HEK293 (cell line): Measurements from ENCODE around the gene TNS1.

Source experiments
- CTCF ChIA-PET: fragments of 350-600 bp; formaldehyde crosslinking; extraction: SDS; loops from one replicate; lab custom pipeline; 2021; ENCODE audit warnings: antibody characterized with exemption; lab: Yijun Ruan, JAX
- POLR2A ChIA-PET: fragments of 300-600 bp; formaldehyde crosslinking; extraction: SDS; loops from one replicate; lab custom pipeline; 2020; ENCODE audit warnings: antibody characterized with exemption, inconsistent platforms; lab: Yijun Ruan, JAX
- H3K27ac ChIP-seq: fragments of 200-500 bp; sonication (Bioruptor generic); 2 replicates; pipeline ENCODE4 v1.5.1; 2014; ENCODE audit warnings: low read depth, low read length, control low read depth, inconsistent platforms; ENCODE audit errors: extremely low read depth
- H3K36me3 ChIP-seq, 2 experiments: fragments of 200-500 bp in 1 of 2; sonication (Bioruptor generic) in 1 of 2; 1 replicate in 1 of 2; 2 replicates in 1 of 2; pipeline ENCODE4 v1.5.1; 2014 to 2017; ENCODE audit warnings: inconsistent platforms in 2 of 2, low read length in 2 of 2; ENCODE audit not compliant: control insufficient read depth in 2 of 2, insufficient read depth in 1 of 2
- H3K4me1 ChIP-seq: fragments of 200-500 bp; sonication (Bioruptor generic); 2 replicates; pipeline ENCODE4 v1.5.1; 2014; ENCODE audit warnings: mild to moderate bottlenecking, low read length, inconsistent platforms; ENCODE audit not compliant: control insufficient read depth, insufficient read depth
- H3K4me3 ChIP-seq: 2 replicates; pipeline ENCODE4 v1.5.1; 2011; ENCODE audit warnings: low read depth, mild to moderate bottlenecking, control low read depth, low read length, moderate library complexity
- H3K9me3 ChIP-seq: fragments of 200-500 bp; sonication (Bioruptor generic); 2 replicates; pipeline ENCODE4 v1.5.1; 2014; ENCODE audit warnings: low read depth, low read length, inconsistent platforms; ENCODE audit not compliant: control insufficient read depth, insufficient read depth
- BCL6B ChIP-seq: fragments of 450-650 bp; formaldehyde crosslinking; IDR thresholded peaks from 2 replicates; pipeline ENCODE4 v1.5.1; 2017; ENCODE audit warnings: missing biosample characterization, missing genetic modification characterization
- KLF10 ChIP-seq: fragments of 450-650 bp; IDR thresholded peaks from 2 replicates; pipeline ENCODE4 v1.5.1; 2018; ENCODE audit warnings: missing biosample characterization, mild to moderate bottlenecking, missing genetic modification characterization
- KLF17 ChIP-seq: fragments of 450-650 bp; formaldehyde crosslinking; IDR thresholded peaks from 2 replicates; pipeline ENCODE4 v1.5.1; 2016; ENCODE audit warnings: missing biosample characterization, missing genetic modification characterization
- PRDM6 ChIP-seq: fragments of 450-650 bp; formaldehyde crosslinking; IDR thresholded peaks from 2 replicates; pipeline ENCODE4 v1.5.1; 2017; ENCODE audit warnings: missing biosample characterization, missing genetic modification characterization
- SCRT1 ChIP-seq: fragments of 450-650 bp; formaldehyde crosslinking; IDR thresholded peaks from 2 replicates; pipeline ENCODE4 v1.5.1; 2016; ENCODE audit warnings: missing biosample characterization, missing genetic modification characterization, borderline replicate concordance
- SETDB1 ChIP-seq: IDR thresholded peaks from one replicate; pipeline ENCODE4 v1.6.1; 2017; ENCODE audit warnings: mild to moderate bottlenecking, low read length, moderate library complexity, mixed read lengths; ENCODE audit not compliant: insufficient read length
- SP7 ChIP-seq: fragments of 450-650 bp; formaldehyde crosslinking; IDR thresholded peaks from 2 replicates; pipeline ENCODE4 v1.5.1; 2016; ENCODE audit warnings: missing biosample characterization, missing genetic modification characterization
- YY1 ChIP-seq: fragments of 450-650 bp; formaldehyde crosslinking; IDR thresholded peaks from 2 replicates; pipeline ENCODE4 v1.5.1; 2018; ENCODE audit warnings: missing biosample characterization, missing genetic modification characterization
- ZNF140 ChIP-seq: fragments of 450-650 bp; formaldehyde crosslinking; IDR thresholded peaks from 2 replicates; pipeline ENCODE4 v1.5.1; 2016; ENCODE audit warnings: missing biosample characterization, missing genetic modification characterization
- ZNF148 ChIP-seq: fragments of 450-650 bp; formaldehyde crosslinking; IDR thresholded peaks from 2 replicates; pipeline ENCODE4 v1.5.0; 2017; ENCODE audit warnings: missing biosample characterization, missing genetic modification characterization, borderline replicate concordance
- ZNF202 ChIP-seq: fragments of 450-650 bp; formaldehyde crosslinking; IDR thresholded peaks from 2 replicates; pipeline ENCODE4 v1.5.1; 2016; ENCODE audit warnings: missing biosample characterization, missing genetic modification characterization, borderline replicate concordance
- ZNF335 ChIP-seq: fragments of 450-650 bp; formaldehyde crosslinking; conservative IDR thresholded peaks from 2 replicates; pipeline ENCODE4 v1.5.1; 2016; ENCODE audit warnings: missing biosample characterization, missing genetic modification characterization
- ZNF350 ChIP-seq: fragments of 450-650 bp; formaldehyde crosslinking; IDR thresholded peaks from 2 replicates; pipeline ENCODE4 v1.5.0; 2017; ENCODE audit warnings: missing biosample characterization, mild to moderate bottlenecking, missing genetic modification characterization
- ZNF473 ChIP-seq: fragments of 450-650 bp; formaldehyde crosslinking; IDR thresholded peaks from 2 replicates; pipeline ENCODE4 v1.5.1; 2017; ENCODE audit warnings: missing biosample characterization, missing genetic modification characterization
- ZNF518A ChIP-seq: fragments of 450-650 bp; formaldehyde crosslinking; conservative IDR thresholded peaks from 2 replicates; pipeline ENCODE4 v1.5.1; 2016; ENCODE audit warnings: low read depth, missing biosample characterization, missing genetic modification characterization
- ZNF549 ChIP-seq: fragments of 450-650 bp; IDR thresholded peaks from 2 replicates; pipeline ENCODE4 v1.5.1; 2018; ENCODE audit warnings: missing biosample characterization, missing genetic modification characterization, mild to moderate bottlenecking, inconsistent platforms, moderate library complexity
- ZNF626 ChIP-seq: fragments of 450-650 bp; sonication (Bioruptor Pico); formaldehyde crosslinking; IDR thresholded peaks from 2 replicates; pipeline ENCODE4 v1.5.1; 2018; ENCODE audit warnings: missing biosample characterization, missing genetic modification characterization, inconsistent platforms
- ZNF658 ChIP-seq: fragments of 450-650 bp; formaldehyde crosslinking; IDR thresholded peaks from 2 replicates; pipeline ENCODE4; 2016; ENCODE audit warnings: missing biosample characterization, missing genetic modification characterization
- ZNF677 ChIP-seq: fragments of 450-650 bp; IDR thresholded peaks from 2 replicates; pipeline ENCODE4 v1.5.0; 2018; ENCODE audit warnings: missing biosample characterization, mild to moderate bottlenecking, missing genetic modification characterization, moderate library complexity
- ZNF704 ChIP-seq: fragments of 450-650 bp; formaldehyde crosslinking; IDR thresholded peaks from 2 replicates; pipeline ENCODE4 v1.5.1; 2016; ENCODE audit warnings: missing biosample characterization, missing genetic modification characterization
- ZNF747 ChIP-seq: fragments of 450-650 bp; formaldehyde crosslinking; IDR thresholded peaks from 2 replicates; pipeline ENCODE4 v1.5.1; 2016; ENCODE audit warnings: missing biosample characterization, missing genetic modification characterization
- ZSCAN16 ChIP-seq: fragments of 450-650 bp; formaldehyde crosslinking; IDR thresholded peaks from 2 replicates; pipeline ENCODE4 v1.5.1; 2016; ENCODE audit warnings: missing biosample characterization, missing genetic modification characterization

Gene TNS1

GRCh38 chr2:217766356-217766755 is 236.4 kb downstream of the TNS1 start (continued):
- TF ChIP-seq PRDM6 (tag by site-specific recombination) (no peak), ZNF473 (tag by site-specific recombination) (no peak), ZNF350 (no peak), SCRT1 (no peak), ZNF747 (tag by site-specific recombination) (no peak), ZNF148 (no peak), BCL6B (no peak)
- TF ChIP-seq, all 188 proteins: peak for 0

- CTCF ChIA-PET, result interaction anchor here (0.5 to 1.2 kb wide), 2 partner anchors 21 to 29 kb away, joined by 3 to 4 read pairs; no protein-coding TSS in a partner anchor
- no peak for TF ChIP-seq SP7
- no peak for TF ChIP-seq ZNF549 (tag by site-specific recombination)
- TF ChIP-seq ZNF335 (tag by site-specific recombination), result no peak
- TF ChIP-seq ZNF677 (tag by site-specific recombination), result no peak
- peak; percentile 29; the same call in 1 of the 2 replicates for TF ChIP-seq ZNF626 (tag by site-specific recombination)
- peak; percentile 95 for TF ChIP-seq SETDB1
- no peak for TF ChIP-seq ZNF658 (tag by site-specific recombination)
- TF ChIP-seq ZNF704 (tag by site-specific recombination), result no peak
- TF ChIP-seq ZNF140 (tag by site-specific recombination), result no peak
- TF ChIP-seq ZNF518A (tag by site-specific recombination), result no peak
- no peak for TF ChIP-seq ZNF202
- TF ChIP-seq KLF10 (tag by site-specific recombination), result no peak
- TF ChIP-seq YY1, result no peak
- TF ChIP-seq KLF17, result no peak
- TF ChIP-seq ZSCAN16 (tag by site-specific recombination), result no peak
Measured at GRCh38 chr2:217761645-217762277, 241.0 kb downstream of the TNS1 start.

More at GRCh38 chr2:217761645-217762277, 241.0 kb downstream of the TNS1 start:
- H3K4me3 ChIP-seq, result no peak overlapping the region
- no peak overlapping the region for H3K27ac ChIP-seq
- H3K4me1 ChIP-seq, result no peaks in the 10 kb centered on the region
- POLR2A ChIA-PET, result no interaction called here
- H3K36me3 ChIP-seq, result no peaks in the 10 kb centered on the region
- no peaks in the 10 kb centered on the region for H3K9me3 ChIP-seq
